Activated T-cell treated with anti-CD3 and anti-CD28 coated beads, Interleukin-2, amount 50 U/mL, for 48 hours (primary cell): ENCODE results near the gene TMEM179.
"Not testable (repeated sequence)": the region's sequence is repeated elsewhere in the genome, so short reads cannot be mapped to it uniquely, and the experiment has no call there.

Experiments used
- DNase-seq, 2 experiments: peaks; one replicate each; pipeline ENCODE4 v3.0.0-alpha.2; 2020

TMEM179 gene

GRCh38 chr14:104604458-104605449, at the start of gene TMEM179:
TSS of gene TMEM179 (minus strand) at chr14:104604772. CDS start at chr14:104604741, 31 bp downstream.
- DNase-seq = peak in 1 of 2 experiments; percentile 37

- DNase-seq = no peak
Observed at GRCh38 chr14:104654119-104654518, 49.5 kb upstream of the TMEM179 start.

- DNase-seq = not testable (repeated sequence)
Observed at GRCh38 chr14:104653130-104653920, 48.8 kb upstream of the TMEM179 start.

- DNase-seq = no peak
Observed at GRCh38 chr14:104652386-104652785, 47.8 kb upstream of the TMEM179 start.

GRCh38 chr14:104651876-104652260, 47.3 kb upstream of the TMEM179 start:
- DNase-seq = no peak

GRCh38 chr14:104650981-104651875, 46.7 kb upstream of the TMEM179 start:
- no peak for DNase-seq

- peak; percentile 81 to 83 for DNase-seq
Observed at GRCh38 chr14:104650057-104650980, 45.7 kb upstream of the TMEM179 start.

GRCh38 chr14:104647467-104648043, 43.0 kb upstream of the TMEM179 start:
- DNase-seq = no peak

- no peak for DNase-seq
Observed at GRCh38 chr14:104644656-104645378, 40.2 kb upstream of the TMEM179 start.

- DNase-seq = no peak
Observed at GRCh38 chr14:104644091-104644635, 39.6 kb upstream of the TMEM179 start.

GRCh38 chr14:104643306-104643705, 38.7 kb upstream of the TMEM179 start:
- DNase-seq = no peak

- DNase-seq = no peak
Observed at GRCh38 chr14:104642540-104642868, 37.9 kb upstream of the TMEM179 start.

GRCh38 chr14:104641753-104642539, 37.4 kb upstream of the TMEM179 start:
- DNase-seq = no peak

- no peak for DNase-seq
Observed at GRCh38 chr14:104640681-104641080, 36.1 kb upstream of the TMEM179 start.

- peak; percentile 72 to 76 for DNase-seq
Observed at GRCh38 chr14:104639885-104640548, 35.4 kb upstream of the TMEM179 start.

GRCh38 chr14:104639471-104639870, 34.9 kb upstream of the TMEM179 start:
- no peak for DNase-seq

- DNase-seq = no peak
Observed at GRCh38 chr14:104638927-104639450, 34.4 kb upstream of the TMEM179 start.

GRCh38 chr14:104638190-104638589, 33.6 kb upstream of the TMEM179 start:
- DNase-seq = no peak
